Smooth muscle cell (in vitro differentiated cells): ENCODE measurements around the gene PATE1. TPM values are rescaled to one million over a fixed set of nuclear protein-coding genes. Genes with fewer than 3 reads are reported as not detected.

Experiments used
- DNase-seq: peaks from one replicate; lab custom pipeline; 2025; ENCODE audit not compliant: unreplicated experiment; lab: John Stamatoyannopoulos, UW
- H2AFZ ChIP-seq: fragments of 200-600 bp; sonication (generic); 2 replicates; pipeline ENCODE4 v1.6.0; 2016; ENCODE audit warnings: antibody characterized with exemption, low read depth, mild to moderate bottlenecking
- H3F3A ChIP-seq: fragments of 200-600 bp; sonication (generic); 2 replicates; pipeline ENCODE4 v1.6.0; 2017; ENCODE audit warnings: antibody characterized with exemption, low read depth
- H3K27ac ChIP-seq: fragments of 200-600 bp; sonication (generic); 2 replicates; pipeline ENCODE4 v1.5.1; 2016; ENCODE audit warnings: low read depth, mild to moderate bottlenecking
- H3K27me3 ChIP-seq: fragments of 200-600 bp; sonication (generic); 2 replicates; pipeline ENCODE4 v1.6.1; 2016; ENCODE audit warnings: low read depth, mild to moderate bottlenecking
- H3K36me3 ChIP-seq: fragments of 200-600 bp; sonication (generic); 2 replicates; pipeline ENCODE4 v1.5.1; 2016; ENCODE audit warnings: low read depth
- H3K4me1 ChIP-seq: fragments of 200-600 bp; sonication (generic); 2 replicates; pipeline ENCODE4 v1.5.1; 2016; ENCODE audit warnings: low read depth
- H3K4me2 ChIP-seq: fragments of 200-600 bp; sonication (generic); 2 replicates; pipeline ENCODE4 v1.6.0; 2016; ENCODE audit warnings: mild to moderate bottlenecking
- H3K4me3 ChIP-seq: fragments of 200-600 bp; sonication (generic); 2 replicates; pipeline ENCODE4 v1.5.1; 2016; ENCODE audit warnings: mild to moderate bottlenecking
- H3K79me2 ChIP-seq: fragments of 200-600 bp; sonication (generic); 2 replicates; pipeline ENCODE4 v1.6.0; 2016; ENCODE audit warnings: low read depth, mild to moderate bottlenecking
- H3K9ac ChIP-seq: fragments of 200-600 bp; sonication (generic); 2 replicates; pipeline ENCODE4 v1.6.0; 2016; ENCODE audit warnings: low read depth
- H3K9me3 ChIP-seq: fragments of 200-600 bp; sonication (generic); replicated peaks from 2 replicates; pipeline ENCODE4 v1.5.1; 2016; ENCODE audit warnings: low read depth
- H4K20me1 ChIP-seq: fragments of 200-600 bp; sonication (generic); 2 replicates; pipeline ENCODE4 v1.6.0; 2016; ENCODE audit warnings: low read depth
- WGBS: methylation state at CpG from one replicate; pipeline ENCODE4 v1.1.7; 2016; ENCODE audit warnings: low lambda C conversion rate; 5-methylcytosine and 5-hydroxymethylcytosine counted together
- polyA plus RNA-seq: library from polyadenylated mRNA; unstranded; fragments of >200 nt; fragmentation: Nextera tagmentation; extraction: Ambion mirVana; gene quantifications from 2 replicates; pipeline ENCODE4 v1.2.1, GENCODE V29; 2016
- total RNA-seq: library from RNA; depleted of rRNA; stranded (reverse); fragments of >200 nt; gene quantifications from 2 replicates; pipeline ENCODE4 v1.2.3, GENCODE V29; 2014
- TF ChIP-seq, protein P1 (sequence below): fragments of 200-600 bp; sonication (generic); IDR thresholded peaks from 2 replicates; pipeline ENCODE4 v1.5.1; 2017; ENCODE audit warnings: borderline replicate concordance, mild to moderate bottlenecking, antibody characterized with exemption; ENCODE audit not compliant: insufficient read depth, poor library complexity, severe bottlenecking

PATE1 gene
- total and polyA plus RNA-seq, 2 experiments from 2014 or later: not detected

GRCh38 chr11:125720781-125721180, 25.3 kb upstream of the PATE1 start:
- Histone ChIP-seq H3F3A (no peaks in the 10 kb centered on the region), H3K27ac (no peak overlapping the region), H2AFZ (no peak overlapping the region), H3K4me1 (no peaks in the 10 kb centered on the region), H4K20me1 (no peaks in the 10 kb centered on the region), H3K27me3 (no peaks in the 10 kb centered on the region), H3K79me2 (no peaks in the 10 kb centered on the region), H3K9me3 (no peaks in the 10 kb centered on the region), H3K4me2 (no peak overlapping the region), H3K9ac (no peak overlapping the region), H3K36me3 (no peaks in the 10 kb centered on the region), H3K4me3 (no peak overlapping the region)
- 82% methylated on average over 6 of the region's 6 CpGs for WGBS
- no peak for DNase-seq
- TF ChIP-seq, protein P1, sequence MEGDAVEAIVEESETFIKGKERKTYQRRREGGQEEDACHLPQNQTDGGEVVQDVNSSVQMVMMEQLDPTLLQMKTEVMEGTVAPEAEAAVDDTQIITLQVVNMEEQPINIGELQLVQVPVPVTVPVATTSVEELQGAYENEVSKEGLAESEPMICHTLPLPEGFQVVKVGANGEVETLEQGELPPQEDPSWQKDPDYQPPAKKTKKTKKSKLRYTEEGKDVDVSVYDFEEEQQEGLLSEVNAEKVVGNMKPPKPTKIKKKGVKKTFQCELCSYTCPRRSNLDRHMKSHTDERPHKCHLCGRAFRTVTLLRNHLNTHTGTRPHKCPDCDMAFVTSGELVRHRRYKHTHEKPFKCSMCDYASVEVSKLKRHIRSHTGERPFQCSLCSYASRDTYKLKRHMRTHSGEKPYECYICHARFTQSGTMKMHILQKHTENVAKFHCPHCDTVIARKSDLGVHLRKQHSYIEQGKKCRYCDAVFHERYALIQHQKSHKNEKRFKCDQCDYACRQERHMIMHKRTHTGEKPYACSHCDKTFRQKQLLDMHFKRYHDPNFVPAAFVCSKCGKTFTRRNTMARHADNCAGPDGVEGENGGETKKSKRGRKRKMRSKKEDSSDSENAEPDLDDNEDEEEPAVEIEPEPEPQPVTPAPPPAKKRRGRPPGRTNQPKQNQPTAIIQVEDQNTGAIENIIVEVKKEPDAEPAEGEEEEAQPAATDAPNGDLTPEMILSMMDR: no peak

- H3K9me3 ChIP-seq: no peaks in the 10 kb centered on the region
- H3K27me3 ChIP-seq: no peaks in the 10 kb centered on the region
- H3K4me2 ChIP-seq: no peak overlapping the region
- no peaks in the 10 kb centered on the region for H3K36me3 ChIP-seq
- H3K4me1 ChIP-seq: no peaks in the 10 kb centered on the region
- no peaks in the 10 kb centered on the region for H4K20me1 ChIP-seq
- WGBS: 75% methylated on average over 1 of the region's 1 CpG
- H3K9ac ChIP-seq: no peak overlapping the region
- TF ChIP-seq, protein P1: no peak
- H3K4me3 ChIP-seq: no peak overlapping the region
- no peak overlapping the region for H2AFZ ChIP-seq
- DNase-seq: no peak
- H3F3A ChIP-seq: no peaks in the 10 kb centered on the region
- H3K27ac ChIP-seq: no peak overlapping the region
- no peaks in the 10 kb centered on the region for H3K79me2 ChIP-seq
These were observed 22.0 kb upstream of the PATE1 start for GRCh38 chr11:125724125-125724524.

- 85% methylated on average over 3 of the region's 3 CpGs for WGBS
- Histone ChIP-seq H2AFZ (no peak overlapping the region), H3F3A (no peaks in the 10 kb centered on the region), H3K9ac (no peak overlapping the region), H3K27me3 (no peaks in the 10 kb centered on the region), H3K4me1 (no peaks in the 10 kb centered on the region), H3K9me3 (no peaks in the 10 kb centered on the region), H3K4me3 (no peak overlapping the region), H3K27ac (no peak overlapping the region), H3K79me2 (no peaks in the 10 kb centered on the region), H3K36me3 (no peaks in the 10 kb centered on the region), H4K20me1 (no peaks in the 10 kb centered on the region), H3K4me2 (no peak overlapping the region)
- TF ChIP-seq, protein P1: no peak
- no peak for DNase-seq
These were observed 17.1 kb upstream of the PATE1 start for GRCh38 chr11:125728969-125729368.

- no peak overlapping the region for H2AFZ ChIP-seq
- H3K4me1 ChIP-seq: no peaks in the 10 kb centered on the region
- H3F3A ChIP-seq: no peaks in the 10 kb centered on the region
- no peaks in the 10 kb centered on the region for H4K20me1 ChIP-seq
- no peaks in the 10 kb centered on the region for H3K79me2 ChIP-seq
- peaks cover 5% of the 10 kb centered on the region for H3K27me3 ChIP-seq
- no peaks in the 10 kb centered on the region for H3K36me3 ChIP-seq
- no peak overlapping the region for H3K9ac ChIP-seq
- DNase-seq: no peak
- H3K27ac ChIP-seq: no peak overlapping the region
- no peak overlapping the region for H3K4me3 ChIP-seq
- TF ChIP-seq, protein P1: no peak
- no peak overlapping the region for H3K4me2 ChIP-seq
- no peaks in the 10 kb centered on the region for H3K9me3 ChIP-seq
These were observed 5.5 kb upstream of the PATE1 start for GRCh38 chr11:125740617-125741016.
